HCT116 (cell line): Measurements from ENCODE around the gene BACH1.

Source experiments
- CTCF ChIP-seq, 3 experiments: fragments of 200-600 bp in 1 of 3; sonication (generic) in 1 of 3; IDR thresholded peaks in 2 of 3; conservative IDR thresholded peaks in 1 of 3; 2 replicates each; pipeline ENCODE4 v1.5.1; 2012 to 2017; ENCODE audit warnings: low read depth in 2 of 3, low read length in 2 of 3, antibody characterized with exemption in 1 of 3, borderline replicate concordance in 1 of 3, control low read depth in 1 of 3, mild to moderate bottlenecking in 1 of 3, mixed read lengths in 1 of 3, mixed run types in 1 of 3, moderate library complexity in 1 of 3; ENCODE audit not compliant: insufficient read depth in 1 of 3
- EZH2phosphoT487 ChIP-seq: fragments of 200-600 bp; IDR thresholded peaks from 2 replicates; pipeline ENCODE4 v1.6.1; 2018; ENCODE audit warnings: antibody characterized with exemption, borderline replicate concordance
- POLR2A ChIP-seq: IDR thresholded peaks from 2 replicates; pipeline ENCODE4 v1.7.0; 2011; ENCODE audit warnings: borderline replicate concordance; ENCODE audit not compliant: insufficient read depth, insufficient read length; ENCODE audit errors: extremely low read depth
- POLR2AphosphoS5 ChIP-seq: IDR thresholded peaks from 2 replicates; pipeline ENCODE4 v1.6.1; 2011; ENCODE audit warnings: mild to moderate bottlenecking, low read depth, low read length, moderate library complexity
- REST ChIP-seq: IDR thresholded peaks from 2 replicates; pipeline ENCODE4 v1.6.1; 2012; ENCODE audit warnings: low read depth
- SP1 ChIP-seq: IDR thresholded peaks from 2 replicates; pipeline ENCODE4 v1.6.1; 2012; ENCODE audit warnings: low read depth
- TCF7L2 ChIP-seq: IDR thresholded peaks from 2 replicates; pipeline ENCODE4 v1.7.0; 2011; ENCODE audit warnings: borderline replicate concordance, inconsistent platforms; ENCODE audit not compliant: insufficient read depth, insufficient read length; ENCODE audit errors: extremely low read depth
- YY1 ChIP-seq: IDR thresholded peaks from 2 replicates; pipeline ENCODE4 v1.6.1; 2011; ENCODE audit warnings: low read length, low read depth, moderate library complexity, mild to moderate bottlenecking; ENCODE audit not compliant: insufficient replicate concordance; ENCODE audit errors: extremely low read depth
- ZBTB33 ChIP-seq: IDR thresholded peaks from 2 replicates; pipeline ENCODE4 v1.6.1; 2011; ENCODE audit warnings: mild to moderate bottlenecking, low read length, moderate library complexity; ENCODE audit not compliant: insufficient replicate concordance; ENCODE audit errors: extremely low read depth
- ZNF274 ChIP-seq: fragments of 200-500 bp; sonication (Bioruptor generic); IDR thresholded peaks from 2 replicates; pipeline ENCODE4 v1.6.1; 2014; ENCODE audit warnings: mild to moderate bottlenecking, low read depth, low read length, inconsistent platforms
- TF ChIP-seq, protein P1 (sequence below): IDR thresholded peaks from 2 replicates; pipeline ENCODE4 v1.6.1; 2012

DNA sequence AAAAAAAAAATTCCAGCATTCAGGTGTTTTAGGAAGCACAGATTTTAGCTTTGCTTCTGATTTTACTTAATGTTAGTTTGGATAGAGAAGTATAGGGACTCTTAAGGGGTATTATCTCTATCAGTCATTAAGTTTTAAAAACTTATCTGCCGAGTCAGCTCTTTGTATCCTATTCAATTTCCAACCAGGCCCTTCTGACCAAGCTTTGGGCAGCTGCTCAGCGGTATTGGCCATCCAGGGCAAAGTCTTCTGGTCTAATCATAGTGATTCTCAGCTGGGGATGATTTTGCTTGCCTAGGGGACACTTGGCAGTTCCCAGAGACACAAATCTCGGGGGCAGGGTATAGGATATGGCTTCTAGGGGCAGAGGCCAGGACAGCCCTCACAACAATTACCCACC, 47.6 kb downstream of the BACH1 start:
- TF ChIP-seq ZNF274: no peak
- no peak for TF ChIP-seq YY1
- TF ChIP-seq CTCF (IDR thresholded peaks at IDR 0.05 in 2 of 3, conservative IDR thresholded peaks at IDR 0.05 in 1 of 3; ENCODE audit: borderline replicate concordance in 1 of 3, insufficient read depth in 1 of 3, low read depth in 2 of 3, low read length in 2 of 3): no peak
- TF ChIP-seq TCF7L2: no peak
- no peak for TF ChIP-seq REST
- TF ChIP-seq, protein P1, sequence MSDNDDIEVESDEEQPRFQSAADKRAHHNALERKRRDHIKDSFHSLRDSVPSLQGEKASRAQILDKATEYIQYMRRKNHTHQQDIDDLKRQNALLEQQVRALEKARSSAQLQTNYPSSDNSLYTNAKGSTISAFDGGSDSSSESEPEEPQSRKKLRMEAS: no peak
- TF ChIP-seq SP1: no peak
- TF ChIP-seq POLR2AphosphoS5: no peak
- TF ChIP-seq ZBTB33: no peak
- TF ChIP-seq POLR2A: no peak
- TF ChIP-seq EZH2phosphoT487: no peak
